ENCODE data around the gene GPR132. TPM values are rescaled to one million over a fixed set of nuclear protein-coding genes. Genes with fewer than 3 reads are reported as not detected.
A peak's percentile ranks its signal among the peaks of the same experiment; 100 is the strongest.

GPR132 gene
- total and polyA plus RNA-seq, 2 of the 13 experiments (the other 11 are each of a cell fraction or from before 2014, with no cell fraction given) = not detected

- no peak for TF ChIP-seq KIAA2018 (CRISPR knock-in tag; IDR thresholded peaks at IDR 0.05; ENCODE audit: borderline replicate concordance)
- TF ChIP-seq ARID3A (IDR thresholded peaks at IDR 0.05; ENCODE audit: low read depth, low read length) = no peak
- TF ChIP-seq KLF12 (CRISPR knock-in tag; IDR thresholded peaks at IDR 0.05; ENCODE audit: borderline replicate concordance) = 0 out of 2 replicates have a peak, but pooled peaks have one; percentile 50
- TF ChIP-seq ZNF275 (CRISPR knock-in tag; IDR thresholded peaks at IDR 0.05; ENCODE audit: borderline replicate concordance) = peak; percentile 68; the same call in 1 of the 2 replicates
- TF ChIP-seq ZBTB14 (CRISPR knock-in tag; IDR thresholded peaks at IDR 0.05) = peak; percentile 53
- TF ChIP-seq JARID2 (CRISPR knock-in tag; IDR thresholded peaks at IDR 0.05; ENCODE audit: insufficient replicate concordance) = no peak
- TF ChIP-seq EEA1 (CRISPR knock-in tag; IDR thresholded peaks at IDR 0.05; ENCODE audit: borderline replicate concordance) = 0 out of 2 replicates have a peak, but pooled peaks have one; percentile 16
- 0 out of 2 replicates have a peak, but pooled peaks have one; percentile 52 for TF ChIP-seq TP53 (CRISPR knock-in tag; conservative IDR thresholded peaks at IDR 0.05)
- no peak; the same call in 1 of the 2 replicates for TF ChIP-seq RXRA (CRISPR knock-in tag; IDR thresholded peaks at IDR 0.05)
- no peak for TF ChIP-seq ZBTB46 (CRISPR knock-in tag; IDR thresholded peaks at IDR 0.05; ENCODE audit: borderline replicate concordance)
- no peak for TF ChIP-seq MTF2 (CRISPR knock-in tag; IDR thresholded peaks at IDR 0.05; ENCODE audit: borderline replicate concordance)
- TF ChIP-seq CAMTA2 (CRISPR knock-in tag; IDR thresholded peaks at IDR 0.05; ENCODE audit: borderline replicate concordance) = no peak
Measured at GRCh38 chr14:105020815-105021655, 44.2 kb downstream of the GPR132 start, which contains the start of gene CDCA4 (continued).

Data from HepG2 (cell line).